Dermis microvascular lymphatic vessel endothelial cell (primary cell): ENCODE measurements around the gene LRIT1. TPM values are rescaled to one million over a fixed set of nuclear protein-coding genes. Genes with fewer than 3 reads are reported as not detected.
A peak's percentile ranks its signal among the peaks of the same experiment; 100 is the strongest.

Experiments
- DNase-seq, 2 donors: peaks; one replicate each; pipeline versions ENCODE4 v3.0.0 to v3.0.0-alpha.2; 2010; ENCODE audit warnings: low read depth in 2 of 2
- total RNA-seq: library from RNA; depleted of rRNA; stranded (reverse); fragments of >200 nt; gene quantifications from 2 replicates; pipeline ENCODE4 v1.2.1, GENCODE V29; 2014

Gene LRIT1
- total RNA-seq, 1 donor from 2014 or later = not detected

DNA sequence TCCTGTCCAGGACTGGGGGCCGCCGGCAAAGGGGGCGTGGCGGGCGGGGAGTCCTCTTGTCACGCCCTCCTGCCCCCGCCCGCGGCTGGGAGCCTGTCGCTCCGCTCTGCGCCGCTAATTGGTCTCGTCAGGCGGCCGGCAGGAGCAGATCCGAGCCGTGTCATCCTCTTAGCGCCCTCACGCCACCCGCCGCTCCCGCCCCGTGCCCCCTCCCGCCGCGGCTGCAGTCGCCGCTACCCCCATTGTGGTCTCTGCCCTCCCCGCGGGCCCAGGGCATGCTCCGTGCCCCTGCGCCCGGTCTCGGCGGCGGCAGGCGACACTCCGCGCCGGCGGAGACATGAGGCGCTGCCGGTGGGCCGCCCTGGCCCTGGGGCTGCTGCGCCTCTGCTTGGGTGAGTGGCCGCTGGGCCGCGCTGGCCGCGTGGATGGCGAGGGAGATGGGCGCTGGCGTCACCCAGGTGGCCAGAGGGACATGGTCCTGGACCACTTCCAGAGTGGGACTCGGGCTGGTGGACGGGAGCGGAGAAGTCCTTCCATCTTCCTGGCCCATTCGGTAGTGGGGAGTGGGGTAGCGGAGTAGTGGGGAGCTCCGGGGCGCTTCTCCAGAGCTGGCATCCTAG is 46.8 kb downstream of the LRIT1 start, which contains the start of gene CDHR1:
Gene CDHR1 (plus strand): TSS at position 114 of the 620 bp plus-strand sequence. CDS start 224 bp downstream, at position 338.
- DNase-seq = peak in 1 of 2 donors; percentile 9

DNA sequence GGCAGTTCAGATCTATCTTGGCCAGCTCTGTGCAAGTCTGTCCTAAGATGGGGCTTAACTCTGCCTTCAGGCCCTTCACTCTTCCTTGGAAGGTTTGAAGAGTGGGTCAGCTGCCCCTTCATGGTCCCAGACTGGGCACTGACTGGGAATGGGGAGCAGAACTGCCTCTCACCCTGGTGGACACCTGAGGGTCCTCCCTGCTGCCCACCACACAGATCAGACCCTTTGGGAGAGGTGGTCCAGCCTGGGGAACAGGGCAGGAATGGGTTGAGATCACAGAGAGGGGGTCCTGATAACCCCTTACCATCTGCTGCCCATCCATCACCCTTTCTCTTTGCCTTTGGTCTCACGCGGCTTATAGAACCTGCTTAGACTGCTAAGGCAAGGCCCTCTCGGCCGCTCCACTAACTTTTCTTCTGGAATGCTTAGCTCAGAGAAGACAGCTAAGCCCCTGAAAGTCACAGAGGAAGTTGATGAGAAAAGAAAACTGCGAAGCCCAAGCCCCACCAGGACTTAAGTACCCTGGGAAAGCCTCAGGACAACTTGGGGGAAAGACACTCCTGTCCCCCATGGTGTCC is 47.4 kb downstream of the LRIT1 start:
- no peak for DNase-seq

DNA sequence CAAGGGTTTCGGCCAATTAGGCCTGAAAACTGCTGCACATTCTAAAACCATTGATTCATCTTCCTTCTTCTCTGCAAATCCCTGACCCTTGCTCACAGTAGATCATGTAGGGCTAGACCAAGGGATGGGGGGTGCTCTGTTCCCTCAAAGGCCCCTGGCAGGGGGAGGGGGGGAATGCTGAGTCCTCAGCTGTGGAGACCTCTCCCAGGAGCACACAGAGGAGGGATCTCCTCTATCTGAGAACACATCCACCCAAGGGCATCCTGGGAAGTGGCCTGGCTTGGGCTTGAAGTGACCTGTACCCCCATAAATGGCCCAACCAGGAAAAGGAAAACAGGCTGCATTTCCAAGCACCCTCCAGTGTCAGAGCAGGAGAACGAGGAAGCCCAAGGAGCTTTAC is 48.0 kb downstream of the LRIT1 start:
- DNase-seq = no peak

DNA sequence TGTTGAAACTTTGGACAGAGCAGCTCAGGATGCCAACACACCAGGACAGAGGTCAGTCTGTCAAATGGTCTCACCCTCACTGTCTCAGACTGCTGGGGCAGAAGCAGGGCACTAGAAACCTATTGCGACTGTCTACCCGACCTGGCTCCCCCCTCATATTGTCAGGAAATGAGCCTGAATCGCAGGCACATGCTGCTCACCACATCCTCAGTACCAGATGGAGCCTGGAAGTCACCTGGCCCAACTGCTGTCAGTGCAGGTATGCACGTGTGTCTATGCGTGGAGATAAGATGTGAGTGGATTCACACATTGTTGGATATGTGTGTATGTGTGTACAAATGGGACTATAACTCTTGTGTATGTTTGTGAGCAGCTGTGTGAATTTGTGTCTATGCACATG is 50.2 kb downstream of the LRIT1 start:
- DNase-seq = no peak

DNA sequence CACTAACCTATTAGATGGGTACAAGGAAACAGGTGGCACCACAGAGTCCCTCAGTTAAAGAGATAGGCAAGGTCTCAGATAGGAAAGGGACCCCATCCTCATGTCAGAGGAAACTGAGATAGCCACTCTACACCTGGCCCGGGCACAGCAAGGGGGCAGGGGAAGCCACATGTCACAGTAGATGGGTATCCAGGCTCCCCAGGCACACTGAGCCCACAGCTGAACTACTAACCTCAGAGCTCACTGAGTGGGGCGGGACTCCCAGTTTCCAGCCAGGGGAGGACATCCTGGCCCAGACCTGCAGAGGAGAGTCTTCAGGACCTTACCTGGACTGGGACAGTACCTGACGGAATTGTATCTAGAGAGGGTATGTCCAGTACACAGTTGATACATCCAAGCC is 50.7 kb downstream of the LRIT1 start:
- DNase-seq = no peak

DNA sequence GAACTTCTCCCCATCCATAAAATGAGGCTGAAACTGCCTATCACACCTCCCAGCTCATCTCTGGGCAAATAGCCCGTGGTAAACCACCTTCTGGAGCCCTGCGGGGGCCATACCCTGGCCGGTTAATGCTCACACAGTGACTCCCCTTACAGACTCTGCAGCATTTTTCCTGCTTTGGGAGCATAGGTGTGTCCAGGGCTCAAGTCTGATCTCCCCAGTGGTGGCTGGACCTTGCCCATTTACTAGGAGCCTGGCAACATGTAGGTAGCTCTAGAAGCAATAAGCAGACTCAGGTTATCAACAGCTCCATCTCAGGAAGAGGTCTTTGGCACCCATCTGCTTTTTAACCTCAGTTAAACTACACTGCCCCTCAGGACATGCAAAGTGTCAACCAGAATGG is 52.5 kb downstream of the LRIT1 start:
- no peak for DNase-seq

DNA sequence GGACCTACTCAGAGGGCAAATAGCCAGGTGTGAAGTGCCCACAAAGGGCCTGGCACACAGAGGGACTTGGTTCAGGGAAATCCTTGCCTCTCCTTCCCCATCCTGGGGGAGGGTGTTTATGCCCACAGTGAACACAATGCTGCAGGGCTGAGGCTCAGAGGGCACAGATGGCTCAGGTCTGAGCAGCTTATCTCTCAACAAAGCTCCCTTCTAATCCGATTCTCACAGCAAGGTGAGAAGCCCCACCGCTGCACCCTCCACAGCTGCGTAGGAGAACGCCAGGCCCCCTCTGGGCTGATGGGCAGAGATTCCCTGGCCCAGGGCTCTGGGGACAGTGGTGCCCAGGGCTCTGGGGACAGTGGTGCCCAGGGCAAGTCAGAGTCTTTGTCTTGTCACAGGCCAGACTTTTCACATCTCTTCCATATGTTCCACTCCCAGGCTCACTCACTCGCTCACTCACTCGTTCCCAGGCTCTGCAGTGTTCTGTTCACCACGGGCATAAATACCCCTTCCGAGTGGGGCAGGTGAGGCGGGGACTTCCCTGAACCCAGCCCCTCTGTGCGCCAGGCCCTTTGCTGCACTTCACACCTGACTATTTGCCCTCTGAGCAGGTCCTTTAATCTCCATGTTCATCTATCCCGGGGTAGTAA is 55.7 kb downstream of the LRIT1 start:
- DNase-seq = no peak

DNA sequence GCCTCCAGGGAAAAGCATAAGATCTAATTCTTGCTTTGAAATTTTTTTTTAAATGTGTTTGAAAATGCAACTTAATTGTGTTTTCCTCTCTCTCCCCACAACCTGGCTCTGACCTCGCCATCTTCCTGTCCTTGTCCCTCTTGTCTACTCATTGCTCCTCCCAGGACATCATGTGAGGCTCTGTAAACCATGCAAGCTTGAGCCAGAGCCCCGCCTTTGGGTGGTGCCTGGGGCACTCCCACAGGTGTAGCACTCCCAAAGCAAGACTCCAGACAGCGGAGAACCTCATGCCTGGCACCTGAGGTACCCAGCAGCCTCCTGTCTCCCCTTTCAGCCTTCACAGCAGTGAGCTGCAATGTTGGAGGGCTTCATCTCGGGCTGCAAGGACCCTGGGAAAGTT is 56.8 kb downstream of the LRIT1 start:
- no peak for DNase-seq

DNA sequence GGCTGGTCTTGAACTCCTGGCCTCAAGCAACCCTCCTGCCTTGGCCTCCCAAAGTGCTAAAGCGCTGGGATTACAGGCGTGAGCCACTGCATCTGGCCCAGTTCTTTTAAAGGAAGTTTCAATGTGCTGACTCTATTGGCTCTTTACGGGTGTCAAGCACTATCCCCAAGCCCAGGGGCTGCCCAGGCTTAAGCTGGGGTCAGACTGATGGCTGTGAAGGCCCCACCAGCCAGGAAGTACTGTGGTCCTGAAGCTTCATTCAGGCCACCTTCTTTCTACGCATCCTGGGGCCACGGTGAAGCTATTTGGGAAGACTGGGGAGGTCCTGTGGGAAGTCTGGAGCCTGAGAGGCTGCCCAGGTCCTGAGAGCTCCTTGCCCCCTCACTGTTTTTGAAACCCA is 59.7 kb downstream of the LRIT1 start:
- DNase-seq = no peak

Other genes starting within 250 kb of the LRIT1 start
- gene GHITM, start 102.0 kb downstream of the LRIT1 start, total RNA-seq = 177 and 208 TPM in 2 replicates
- not detected in 2 replicates for gene GPR15LG, start 67.7 kb downstream of the LRIT1 start, total RNA-seq
- gene CDHR1, start 47.0 kb downstream of the LRIT1 start, total RNA-seq = 0.25 and 0.26 TPM in 2 replicates
- not detected in 2 replicates for gene LRIT2, start 16.0 kb downstream of the LRIT1 start, total RNA-seq
- not detected in 2 replicates for gene RGR, start 3.5 kb upstream of the LRIT1 start, total RNA-seq
- 15.1 and 15.6 TPM in 2 replicates for gene CCSER2, start 87.0 kb upstream of the LRIT1 start, total RNA-seq